Rectal smooth muscle tissue (tissue), 1 donor: Measurements from ENCODE around the gene NAIF1.

Source experiments
- H3K27ac ChIP-seq: one replicate; pipeline ENCODE4 v1.7.0; 2013; ENCODE audit warnings: low read depth, low read length, inconsistent platforms
- H3K27me3 ChIP-seq: one replicate; pipeline ENCODE4 v1.7.0; 2013; ENCODE audit warnings: low read length; ENCODE audit not compliant: control insufficient read depth, insufficient read depth
- H3K36me3 ChIP-seq: one replicate; pipeline ENCODE4 v1.7.0; 2013; ENCODE audit warnings: low read length; ENCODE audit not compliant: control insufficient read depth, insufficient read depth
- H3K4me1 ChIP-seq: one replicate; pipeline ENCODE4 v1.7.0; 2013; ENCODE audit warnings: low read length; ENCODE audit not compliant: control insufficient read depth, insufficient read depth
- H3K4me3 ChIP-seq: one replicate; pipeline ENCODE4 v1.7.0; 2013; ENCODE audit warnings: low read length
- H3K9ac ChIP-seq: one replicate; pipeline ENCODE4 v1.7.0; 2013; ENCODE audit warnings: low read length

NAIF1 gene

GRCh38 chr9:128099231-128099931, 32.3 kb upstream of the NAIF1 start:
- Histone ChIP-seq H3K4me1 (peaks cover 31% of the 10 kb centered on the region), H3K4me3 (peak overlapping the region; percentile 51)

GRCh38 chr9:128098297-128099230, 31.4 kb upstream of the NAIF1 start:
- peak overlapping the region; percentile 81 for H3K27ac ChIP-seq
- peak overlapping the region; percentile 51 for H3K4me3 ChIP-seq

More at GRCh38 chr9:128099231-128099931, 32.3 kb upstream of the NAIF1 start:
- H3K27ac ChIP-seq: peak overlapping the region; percentile 81
- peaks cover 23% of the 10 kb centered on the region for H3K36me3 ChIP-seq
- no peaks in the 10 kb centered on the region for H3K27me3 ChIP-seq
- H3K9ac ChIP-seq: peak overlapping the region; percentile 83

GRCh38 chr9:128097543-128098296, 30.6 kb upstream of the NAIF1 start:
- Histone ChIP-seq H3K27ac (peak overlapping the region; percentile 81), H3K4me3 (peak overlapping the region; percentile 51), H3K9ac (no peak overlapping the region), H3K4me1 (peaks cover 40% of the 10 kb centered on the region), H3K36me3 (peaks cover 11% of the 10 kb centered on the region), H3K27me3 (no peaks in the 10 kb centered on the region)

More at GRCh38 chr9:128098297-128099230, 31.4 kb upstream of the NAIF1 start:
- H3K4me1 ChIP-seq: peaks cover 33% of the 10 kb centered on the region
- peaks cover 17% of the 10 kb centered on the region for H3K36me3 ChIP-seq
- no peaks in the 10 kb centered on the region for H3K27me3 ChIP-seq
- H3K9ac ChIP-seq: peak overlapping the region; percentile 83

GRCh38 chr9:128096616-128097536, 29.8 kb upstream of the NAIF1 start:
- no peak overlapping the region for H3K4me3 ChIP-seq
- H3K27me3 ChIP-seq: no peaks in the 10 kb centered on the region
- no peak overlapping the region for H3K9ac ChIP-seq
- H3K36me3 ChIP-seq: peaks cover 3% of the 10 kb centered on the region
- peak overlapping the region; percentile 81 for H3K27ac ChIP-seq
- H3K4me1 ChIP-seq: peaks cover 43% of the 10 kb centered on the region

- Histone ChIP-seq H3K9ac (no peak overlapping the region), H3K27me3 (no peaks in the 10 kb centered on the region), H3K4me3 (no peak overlapping the region), H3K36me3 (no peaks in the 10 kb centered on the region), H3K4me1 (peaks cover 43% of the 10 kb centered on the region), H3K27ac (peak overlapping the region; percentile 92)
Observed at GRCh38 chr9:128094950-128095544, 27.9 kb upstream of the NAIF1 start.

GRCh38 chr9:128094166-128094949, 27.2 kb upstream of the NAIF1 start:
- Histone ChIP-seq H3K9ac (no peak overlapping the region), H3K36me3 (no peaks in the 10 kb centered on the region), H3K27ac (peak overlapping the region; percentile 92), H3K27me3 (no peaks in the 10 kb centered on the region), H3K4me1 (peaks cover 36% of the 10 kb centered on the region), H3K4me3 (peak overlapping the region; percentile 23)

GRCh38 chr9:128093011-128093410, 25.9 kb upstream of the NAIF1 start:
- Histone ChIP-seq H3K27ac (peak overlapping the region; percentile 92), H3K36me3 (no peaks in the 10 kb centered on the region), H3K4me1 (peaks cover 29% of the 10 kb centered on the region), H3K27me3 (no peaks in the 10 kb centered on the region), H3K4me3 (no peak overlapping the region), H3K9ac (no peak overlapping the region)

GRCh38 chr9:128092199-128092977, 25.3 kb upstream of the NAIF1 start:
- Histone ChIP-seq H3K27me3 (no peaks in the 10 kb centered on the region), H3K36me3 (no peaks in the 10 kb centered on the region), H3K4me1 (peaks cover 24% of the 10 kb centered on the region), H3K27ac (peak overlapping the region; percentile 92), H3K4me3 (no peak overlapping the region), H3K9ac (no peak overlapping the region)

- Histone ChIP-seq H3K9ac (no peak overlapping the region), H3K27ac (no peak overlapping the region), H3K27me3 (no peaks in the 10 kb centered on the region), H3K4me3 (no peak overlapping the region), H3K36me3 (no peaks in the 10 kb centered on the region), H3K4me1 (peaks cover 24% of the 10 kb centered on the region)
Observed at GRCh38 chr9:128091571-128091970, 24.5 kb upstream of the NAIF1 start.

- H3K9ac ChIP-seq: no peak overlapping the region
- no peak overlapping the region for H3K4me3 ChIP-seq
- H3K27ac ChIP-seq: no peak overlapping the region
- peaks cover 24% of the 10 kb centered on the region for H3K4me1 ChIP-seq
- H3K36me3 ChIP-seq: no peaks in the 10 kb centered on the region
- no peaks in the 10 kb centered on the region for H3K27me3 ChIP-seq
Observed at GRCh38 chr9:128091144-128091543, 24.0 kb upstream of the NAIF1 start.
